Loucy (cell line): ENCODE results near the gene IPO5.

Experiments used
- EZH2phosphoT487 ChIP-seq: fragments of 200-600 bp; IDR thresholded peaks from 2 replicates; pipeline ENCODE4 v1.6.1; 2018; ENCODE audit warnings: antibody characterized with exemption, mild to moderate bottlenecking, moderate library complexity, borderline replicate concordance
- TF ChIP-seq, protein P1 (sequence below): fragments of 200-600 bp; sonication (generic); conservative IDR thresholded peaks from 2 replicates; pipeline ENCODE4 v1.5.1; 2014; ENCODE audit warnings: mild to moderate bottlenecking, antibody characterized with exemption, low read length

DNA sequence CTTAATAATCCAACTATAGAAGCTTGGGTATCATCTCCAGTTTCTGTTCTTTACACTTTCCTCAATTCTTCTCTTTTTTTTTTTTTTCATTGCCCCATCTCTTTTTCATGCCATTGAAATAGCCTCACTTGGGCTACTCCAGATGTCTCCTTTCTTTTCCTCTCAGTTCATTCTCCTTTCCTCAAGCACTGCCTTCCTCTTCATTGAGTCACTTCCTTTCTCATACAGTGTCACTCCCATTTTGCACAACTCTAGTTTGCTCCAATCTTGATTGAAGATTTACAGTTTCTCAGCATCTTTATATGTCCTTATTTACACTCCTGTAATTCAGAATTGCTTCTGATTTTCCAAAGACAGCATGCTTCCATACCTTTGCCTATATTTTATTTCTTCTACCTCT, 61.3 kb downstream of the IPO5 start:
- TF ChIP-seq, protein P1, sequence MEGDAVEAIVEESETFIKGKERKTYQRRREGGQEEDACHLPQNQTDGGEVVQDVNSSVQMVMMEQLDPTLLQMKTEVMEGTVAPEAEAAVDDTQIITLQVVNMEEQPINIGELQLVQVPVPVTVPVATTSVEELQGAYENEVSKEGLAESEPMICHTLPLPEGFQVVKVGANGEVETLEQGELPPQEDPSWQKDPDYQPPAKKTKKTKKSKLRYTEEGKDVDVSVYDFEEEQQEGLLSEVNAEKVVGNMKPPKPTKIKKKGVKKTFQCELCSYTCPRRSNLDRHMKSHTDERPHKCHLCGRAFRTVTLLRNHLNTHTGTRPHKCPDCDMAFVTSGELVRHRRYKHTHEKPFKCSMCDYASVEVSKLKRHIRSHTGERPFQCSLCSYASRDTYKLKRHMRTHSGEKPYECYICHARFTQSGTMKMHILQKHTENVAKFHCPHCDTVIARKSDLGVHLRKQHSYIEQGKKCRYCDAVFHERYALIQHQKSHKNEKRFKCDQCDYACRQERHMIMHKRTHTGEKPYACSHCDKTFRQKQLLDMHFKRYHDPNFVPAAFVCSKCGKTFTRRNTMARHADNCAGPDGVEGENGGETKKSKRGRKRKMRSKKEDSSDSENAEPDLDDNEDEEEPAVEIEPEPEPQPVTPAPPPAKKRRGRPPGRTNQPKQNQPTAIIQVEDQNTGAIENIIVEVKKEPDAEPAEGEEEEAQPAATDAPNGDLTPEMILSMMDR: no peak
- TF ChIP-seq EZH2phosphoT487: no peak
